Subcutaneous abdominal adipose tissue (tissue), 5 donors: ENCODE results near the gene MLANA.

Experiments
- H3K27ac ChIP-seq: one replicate; pipeline ENCODE4 v1.7.0; 2013; ENCODE audit warnings: low read depth, mild to moderate bottlenecking, inconsistent platforms, low read length, moderate library complexity
- H3K27me3 ChIP-seq, 5 donors: one replicate each; pipeline ENCODE4 v1.7.0; 2013; ENCODE audit warnings: low read length in 5 of 5, inconsistent platforms in 1 of 5; ENCODE audit not compliant: control insufficient read depth in 5 of 5, insufficient read depth in 4 of 5
- H3K36me3 ChIP-seq, 5 donors: one replicate each; pipeline ENCODE4 v1.7.0; 2013; ENCODE audit warnings: low read length in 5 of 5; ENCODE audit not compliant: control insufficient read depth in 5 of 5, insufficient read depth in 5 of 5
- H3K4me1 ChIP-seq, 5 donors: one replicate each; pipeline ENCODE4 v1.7.0; 2013; ENCODE audit warnings: low read length in 5 of 5, mild to moderate bottlenecking in 3 of 5, moderate library complexity in 1 of 5; ENCODE audit not compliant: control insufficient read depth in 5 of 5, insufficient read depth in 5 of 5
- H3K4me3 ChIP-seq, 5 donors: one replicate each; pipeline ENCODE4 v1.7.0; 2013; ENCODE audit warnings: low read length in 5 of 5, low read depth in 1 of 5
- H3K9ac ChIP-seq, 5 donors: one replicate each; pipeline ENCODE4 v1.7.0; 2013; ENCODE audit warnings: low read length in 5 of 5, mild to moderate bottlenecking in 4 of 5, moderate library complexity in 3 of 5
- H3K9me3 ChIP-seq, 5 donors: one replicate each; pipeline ENCODE4 v1.7.0; 2013; ENCODE audit warnings: low read length in 5 of 5; ENCODE audit not compliant: control insufficient read depth in 5 of 5
- donor health status: healthy.
- donor health status: healthy.
- donor health status: healthy.
- donor health status: healthy.
- donor health status: healthy.

Gene MLANA

DNA sequence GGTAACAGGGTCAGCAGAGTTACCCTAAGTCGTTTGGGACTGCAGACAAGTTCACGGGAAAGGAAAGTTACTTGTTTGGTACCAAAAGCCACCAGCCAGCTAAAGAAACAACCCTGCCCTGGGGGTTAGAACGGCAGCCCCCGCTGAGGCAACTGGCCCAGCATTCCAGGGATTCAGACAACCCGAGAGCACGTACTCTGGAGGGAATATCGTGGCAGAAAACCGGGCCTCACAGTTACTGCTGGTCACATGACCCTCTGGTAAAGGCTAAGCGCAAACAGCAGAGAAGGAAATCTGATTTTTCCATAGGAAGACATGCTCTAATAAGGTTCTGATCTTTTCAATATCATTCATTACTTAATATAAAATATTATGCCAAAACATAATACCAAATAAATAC lies 22.5 kb upstream of the MLANA start:
- no peak overlapping the region for H3K9ac ChIP-seq
- peaks cover 0 to 10% (median 4%) of the 10 kb centered on the region in 5 donors for H3K36me3 ChIP-seq
- no peak overlapping the region for H3K27ac ChIP-seq
- no peaks in the 10 kb centered on the region for H3K4me1 ChIP-seq
- no peak overlapping the region for H3K4me3 ChIP-seq
- no peaks in the 10 kb centered on the region for H3K9me3 ChIP-seq
- no peaks in the 10 kb centered on the region for H3K27me3 ChIP-seq

DNA sequence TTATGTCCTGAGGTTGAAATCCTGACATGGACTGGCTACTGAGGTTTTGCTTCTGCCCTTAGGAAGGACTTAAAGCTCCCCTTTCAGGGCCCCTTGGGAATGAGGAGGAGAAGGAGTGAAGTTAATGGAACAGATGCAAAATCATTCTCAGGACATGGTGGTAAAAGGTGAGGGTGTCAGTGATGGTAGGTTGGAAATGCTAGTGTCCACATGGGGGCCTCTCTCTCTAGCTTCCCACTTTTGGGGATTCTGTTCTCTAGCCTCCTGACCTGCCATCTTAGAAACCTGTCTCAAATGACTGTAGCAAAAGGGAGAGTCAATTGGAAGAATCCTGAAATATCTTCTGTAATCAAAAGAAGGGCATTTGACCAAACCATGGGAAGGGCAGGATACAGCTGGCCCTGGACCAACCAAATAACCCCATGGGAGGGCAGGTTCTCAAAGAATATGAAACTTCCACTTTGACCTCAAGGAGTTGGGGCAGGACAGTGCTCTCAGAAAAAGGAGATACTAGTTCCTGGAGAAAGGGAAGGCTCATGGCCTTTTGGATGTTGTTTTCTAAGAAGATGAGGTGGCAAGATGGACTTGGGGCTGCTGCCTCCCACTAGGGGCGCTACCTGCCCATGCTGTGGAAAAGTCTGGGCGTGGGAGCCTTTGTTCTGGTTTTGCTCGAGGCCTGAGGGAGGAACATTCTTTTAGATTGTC lies 21.2 kb upstream of the MLANA start:
- Histone ChIP-seq H3K9ac (no peak overlapping the region), H3K4me3 (no peak overlapping the region), H3K27ac (no peak overlapping the region), H3K4me1 (no peaks in the 10 kb centered on the region), H3K36me3 (peaks cover 0 to 10% (median 4%) of the 10 kb centered on the region in 5 donors), H3K9me3 (no peaks in the 10 kb centered on the region), H3K27me3 (no peaks in the 10 kb centered on the region)

DNA sequence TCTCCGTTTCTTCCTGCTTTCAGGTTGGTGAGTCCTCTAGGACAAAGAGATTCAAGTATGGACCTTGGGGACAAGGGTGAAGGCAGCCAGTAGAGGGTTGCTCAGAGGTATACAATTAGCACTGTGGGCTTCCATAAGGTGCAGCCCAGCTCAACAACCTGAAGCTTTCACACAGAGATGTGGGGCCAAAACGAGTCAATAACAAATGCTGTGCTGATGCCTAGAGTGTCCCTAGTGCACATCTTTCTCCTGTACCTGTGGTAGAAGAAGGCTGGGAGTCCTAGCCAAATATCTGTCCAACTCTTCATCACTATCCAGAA lies 20.7 kb upstream of the MLANA start:
- Histone ChIP-seq H3K9ac (no peak overlapping the region), H3K9me3 (no peaks in the 10 kb centered on the region), H3K4me1 (no peaks in the 10 kb centered on the region), H3K27me3 (no peaks in the 10 kb centered on the region), H3K27ac (no peak overlapping the region), H3K36me3 (peaks cover 0 to 10% (median 4%) of the 10 kb centered on the region in 5 donors), H3K4me3 (no peak overlapping the region)

DNA sequence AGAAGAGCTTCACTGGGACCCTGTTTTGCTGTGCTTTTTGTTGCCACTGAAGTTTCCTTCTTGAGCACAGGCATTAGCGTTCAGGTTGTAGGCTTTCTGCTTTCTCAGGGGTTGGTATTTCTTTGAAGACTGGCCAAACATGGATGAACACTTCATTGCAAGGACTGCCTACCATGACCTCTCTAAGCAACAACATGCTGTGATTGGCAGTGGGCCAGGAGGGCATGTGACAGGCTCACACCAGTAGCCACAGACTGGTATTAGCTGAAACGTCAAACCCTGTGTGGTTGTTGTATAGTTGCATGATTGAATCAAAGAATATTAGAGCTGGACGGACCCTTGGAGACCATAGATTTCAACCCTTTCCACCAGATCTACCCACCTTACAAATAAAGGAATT lies 20.0 kb upstream of the MLANA start:
- H3K27me3 ChIP-seq, result no peaks in the 10 kb centered on the region
- H3K9ac ChIP-seq, result no peak overlapping the region
- no peaks in the 10 kb centered on the region for H3K9me3 ChIP-seq
- H3K4me3 ChIP-seq, result no peak overlapping the region
- no peak overlapping the region for H3K27ac ChIP-seq
- peaks cover 0 to 10% (median 4%) of the 10 kb centered on the region in 5 donors for H3K36me3 ChIP-seq
- no peaks in the 10 kb centered on the region for H3K4me1 ChIP-seq

DNA sequence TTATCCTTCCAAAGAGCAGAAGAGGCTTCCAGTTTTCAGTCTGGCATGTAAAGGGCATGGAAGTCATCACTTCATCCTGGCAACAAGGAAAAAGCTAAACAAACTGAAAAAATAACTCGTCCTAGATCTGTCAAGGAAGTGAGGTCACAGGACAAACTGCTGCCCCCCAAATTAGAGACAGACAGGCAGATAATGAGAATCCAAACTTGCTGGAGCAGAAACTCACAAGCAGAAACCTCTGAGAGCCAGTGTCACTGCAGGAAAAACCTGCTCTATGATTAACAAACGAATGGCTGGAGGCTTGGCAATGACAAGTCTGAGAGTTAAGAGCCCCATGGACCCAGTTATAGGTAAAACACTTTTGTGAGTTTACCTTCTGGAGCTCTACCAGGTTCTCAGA lies 18.9 kb upstream of the MLANA start:
- Histone ChIP-seq H3K27me3 (no peaks in the 10 kb centered on the region), H3K9ac (no peak overlapping the region), H3K4me1 (no peaks in the 10 kb centered on the region), H3K27ac (no peak overlapping the region), H3K4me3 (no peak overlapping the region), H3K9me3 (no peaks in the 10 kb centered on the region), H3K36me3 (peaks cover 2 to 15% (median 4%) of the 10 kb centered on the region in 5 donors)

DNA sequence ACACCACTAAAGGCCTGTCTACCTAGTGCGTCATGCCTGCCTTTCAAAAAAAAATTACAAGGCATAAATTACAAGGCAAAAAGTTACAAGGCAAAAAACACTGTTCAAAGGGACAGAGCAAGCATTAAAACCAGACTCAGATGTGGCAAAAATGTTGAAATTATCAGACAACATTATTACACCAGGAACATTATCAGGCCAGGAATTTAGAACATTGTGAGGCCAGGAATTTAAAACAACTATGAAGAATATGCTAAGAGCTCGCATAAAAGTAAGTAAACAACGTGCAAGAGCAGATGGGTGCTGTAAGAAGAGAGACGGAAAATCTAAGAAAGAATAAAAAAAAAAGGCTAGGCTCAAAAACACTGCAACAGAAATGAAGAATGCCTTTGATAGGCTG lies 18.2 kb upstream of the MLANA start:
- H3K4me3 ChIP-seq, result no peak overlapping the region
- peaks cover 0 to 13% (median 4%) of the 10 kb centered on the region in 5 donors for H3K36me3 ChIP-seq
- no peaks in the 10 kb centered on the region for H3K9me3 ChIP-seq
- no peak overlapping the region for H3K9ac ChIP-seq
- H3K27ac ChIP-seq, result no peak overlapping the region
- no peaks in the 10 kb centered on the region for H3K27me3 ChIP-seq
- no peaks in the 10 kb centered on the region for H3K4me1 ChIP-seq

DNA sequence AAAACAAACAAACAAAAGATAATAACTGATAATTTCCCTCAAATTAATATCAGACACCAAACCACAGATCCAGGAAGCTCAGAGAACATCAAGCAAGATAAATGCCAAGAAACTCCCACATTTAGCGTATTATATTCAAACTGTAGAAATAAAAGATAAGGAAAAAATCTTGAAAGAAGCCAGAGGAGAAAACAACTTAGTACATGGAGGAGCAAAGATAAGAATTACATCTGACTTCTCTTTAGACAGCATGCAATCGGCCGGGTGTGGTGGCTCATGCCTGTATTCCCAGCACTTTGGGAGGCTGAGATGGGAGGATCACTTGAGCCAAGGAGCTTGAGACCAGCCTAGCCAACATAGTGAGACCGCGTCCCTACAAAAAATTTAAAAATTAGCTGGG lies 17.2 kb upstream of the MLANA start:
- H3K4me3 ChIP-seq, result no peak overlapping the region
- peaks cover 0 to 6% (median 4%) of the 10 kb centered on the region in 5 donors for H3K36me3 ChIP-seq
- H3K27ac ChIP-seq, result no peak overlapping the region
- no peak overlapping the region for H3K9ac ChIP-seq
- H3K9me3 ChIP-seq, result no peaks in the 10 kb centered on the region
- H3K27me3 ChIP-seq, result no peaks in the 10 kb centered on the region
- H3K4me1 ChIP-seq, result no peaks in the 10 kb centered on the region

DNA sequence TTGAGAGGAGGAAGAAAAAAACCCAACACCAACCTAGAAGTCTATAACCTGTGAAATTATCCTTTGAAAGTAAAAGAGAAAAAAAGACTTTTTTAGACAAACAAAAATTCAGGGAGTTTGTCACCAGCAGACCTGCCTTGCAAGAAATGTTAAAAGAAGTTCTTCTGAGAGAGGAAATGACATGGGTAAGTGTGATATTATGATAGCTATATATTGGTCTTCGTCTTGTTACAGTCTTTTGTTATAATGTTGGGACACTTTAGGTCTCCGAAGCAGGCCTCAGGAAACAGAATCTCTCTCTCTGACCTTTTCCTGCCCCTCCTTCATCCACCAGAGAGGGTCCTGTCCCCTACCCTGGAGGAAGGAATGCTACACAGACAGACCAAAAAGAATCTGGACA lies 16.6 kb upstream of the MLANA start:
- H3K4me1 ChIP-seq, result no peaks in the 10 kb centered on the region
- no peak overlapping the region for H3K9ac ChIP-seq
- H3K9me3 ChIP-seq, result no peaks in the 10 kb centered on the region
- no peaks in the 10 kb centered on the region for H3K27me3 ChIP-seq
- H3K27ac ChIP-seq, result no peak overlapping the region
- no peak overlapping the region for H3K4me3 ChIP-seq
- peaks cover 0 to 6% (median 4%) of the 10 kb centered on the region in 5 donors for H3K36me3 ChIP-seq

DNA sequence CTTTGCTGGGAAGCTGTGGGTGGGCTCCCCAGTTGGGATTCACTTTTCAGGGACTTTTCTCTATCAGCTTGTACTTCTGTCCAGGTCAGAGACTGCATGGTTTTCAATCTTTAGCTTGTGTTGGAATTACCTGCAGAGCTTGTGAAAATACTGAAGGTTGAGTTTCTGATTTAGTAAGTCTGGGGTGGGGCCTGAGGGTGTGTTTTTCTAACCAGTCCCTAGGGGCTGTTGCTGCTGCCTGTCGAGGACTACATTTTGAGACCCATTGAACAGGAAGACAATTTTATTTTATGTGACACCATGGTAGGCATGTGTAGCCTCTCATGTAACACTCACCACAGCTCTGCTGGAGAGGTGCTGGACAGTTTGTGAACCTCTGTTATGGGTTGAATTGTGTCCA lies 14.7 kb upstream of the MLANA start:
- no peaks in the 10 kb centered on the region for H3K4me1 ChIP-seq
- H3K9me3 ChIP-seq, result no peaks in the 10 kb centered on the region
- H3K27me3 ChIP-seq, result no peaks in the 10 kb centered on the region
- H3K27ac ChIP-seq, result no peak overlapping the region
- H3K36me3 ChIP-seq, result peaks cover 0 to 6% (median 4%) of the 10 kb centered on the region in 5 donors
- H3K9ac ChIP-seq, result no peak overlapping the region
- H3K4me3 ChIP-seq, result no peak overlapping the region

DNA sequence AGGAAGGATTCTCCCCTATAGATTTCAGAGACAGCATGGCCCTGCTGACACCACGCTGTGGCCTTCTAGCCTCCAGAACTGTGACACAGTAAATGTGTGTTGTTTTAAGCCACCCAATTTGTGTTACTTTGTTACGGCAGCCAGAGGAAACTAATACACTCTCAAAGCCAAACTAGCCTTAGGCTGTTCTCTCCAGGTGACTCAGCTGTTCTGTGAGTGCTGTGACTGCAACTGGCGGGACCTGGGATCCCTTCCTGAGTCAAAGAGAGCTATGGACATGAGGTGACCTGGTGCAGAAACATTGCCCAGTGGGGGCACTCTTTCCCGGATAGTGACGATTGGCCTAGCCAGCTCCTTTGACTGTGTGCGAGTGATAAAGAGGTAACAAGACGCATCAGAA lies 14.0 kb upstream of the MLANA start:
- no peaks in the 10 kb centered on the region for H3K27me3 ChIP-seq
- no peaks in the 10 kb centered on the region for H3K4me1 ChIP-seq
- no peaks in the 10 kb centered on the region for H3K9me3 ChIP-seq
- H3K9ac ChIP-seq, result no peak overlapping the region
- peaks cover 0 to 6% (median 2%) of the 10 kb centered on the region in 5 donors for H3K36me3 ChIP-seq
- no peak overlapping the region for H3K27ac ChIP-seq
- H3K4me3 ChIP-seq, result no peak overlapping the region
